Muscle of leg (tissue), 11 donors: ENCODE measurements around the gene BTBD9. TPM values are rescaled to one million over a fixed set of nuclear protein-coding genes. Genes with fewer than 3 reads are reported as not detected.

Experiments
- DNase-seq: peaks from one replicate; pipeline ENCODE4 v3.0.0; 2013
- H3K27ac ChIP-seq: one replicate; pipeline ENCODE4 v1.5.1; 2013; ENCODE audit warnings: mild to moderate bottlenecking, low read length, control low read depth
- H3K27me3 ChIP-seq: one replicate; pipeline ENCODE4 v1.6.1; 2013; ENCODE audit warnings: low read length; ENCODE audit not compliant: control insufficient read depth, insufficient read depth
- H3K36me3 ChIP-seq: one replicate; pipeline ENCODE4 v1.6.1; 2013; ENCODE audit warnings: low read length; ENCODE audit not compliant: control insufficient read depth, insufficient read depth
- H3K4me1 ChIP-seq: one replicate; pipeline ENCODE4 v1.6.1; 2013; ENCODE audit warnings: low read length; ENCODE audit not compliant: control insufficient read depth, insufficient read depth
- H3K4me3 ChIP-seq: one replicate; pipeline ENCODE4 v1.5.1; 2013; ENCODE audit warnings: low read length, control low read depth
- H3K9me3 ChIP-seq: replicated peaks from 2 replicates; pipeline ENCODE4 v1.6.1; 2013; ENCODE audit warnings: low read depth, low read length; ENCODE audit not compliant: control insufficient read depth
- WGBS: methylation state at CpG from one replicate; pipeline ENCODE4 v1.1.5; 2013; ENCODE audit warnings: missing lambda C conversion rate; ENCODE audit not compliant: insufficient coverage; 5-methylcytosine and 5-hydroxymethylcytosine counted together
- polyA plus RNA-seq, 8 donors: library from polyadenylated mRNA; unstranded; fragments of 120-200 nt; gene quantifications; one replicate each; pipeline versions ENCODE4 v1.2.1 to v1.2.3, GENCODE V29; 2013; ENCODE audit warnings: inconsistent platforms in 1 of 8, low replicate concordance in 1 of 8; ENCODE audit not compliant: insufficient read length in 8 of 8, insufficient read depth in 1 of 8
- total RNA-seq: library from RNA; stranded (reverse); fragments of 120-200 nt; gene quantifications from one replicate; pipeline ENCODE4 v1.2.4, GENCODE V29; 2013

BTBD9 gene
- total and polyA plus RNA-seq, 9 donors = 6.5 to 10.5 (median 8.2) TPM

- H3K4me1 ChIP-seq = no peaks in the 10 kb centered on the region
- H3K36me3 ChIP-seq = peaks cover 3% of the 10 kb centered on the region
- no peaks in the 10 kb centered on the region for H3K27me3 ChIP-seq
- no peak for DNase-seq
- no CpG with 5 or more reads among the region's 2 CpGs for WGBS
- no peak overlapping the region for H3K27ac ChIP-seq
- no peaks in the 10 kb centered on the region for H3K9me3 ChIP-seq
- H3K4me3 ChIP-seq = no peak overlapping the region
Observed at GRCh38 chr6:38584731-38585130, 55.0 kb downstream of the BTBD9 start.

- no peaks in the 10 kb centered on the region for H3K9me3 ChIP-seq
- H3K4me3 ChIP-seq = no peak overlapping the region
- H3K27ac ChIP-seq = no peak overlapping the region
- H3K4me1 ChIP-seq = no peaks in the 10 kb centered on the region
- peaks cover 3% of the 10 kb centered on the region for H3K36me3 ChIP-seq
- no CpG with 5 or more reads among the region's 1 CpG for WGBS
- DNase-seq = no peak
- H3K27me3 ChIP-seq = no peaks in the 10 kb centered on the region
Observed at GRCh38 chr6:38583523-38583922, 56.2 kb downstream of the BTBD9 start.

GRCh38 chr6:38580030-38580429 lies 59.7 kb downstream of the BTBD9 start:
- H3K27me3 ChIP-seq = no peaks in the 10 kb centered on the region
- no peak overlapping the region for H3K4me3 ChIP-seq
- peaks cover 5% of the 10 kb centered on the region for H3K36me3 ChIP-seq
- no CpG with 5 or more reads among the region's 6 CpGs for WGBS
- no peak overlapping the region for H3K27ac ChIP-seq
- DNase-seq = no peak
- no peaks in the 10 kb centered on the region for H3K9me3 ChIP-seq
- no peaks in the 10 kb centered on the region for H3K4me1 ChIP-seq

GRCh38 chr6:38579010-38579628 lies 60.6 kb downstream of the BTBD9 start:
- H3K27ac ChIP-seq = no peak overlapping the region
- no peaks in the 10 kb centered on the region for H3K4me1 ChIP-seq
- no peak overlapping the region for H3K4me3 ChIP-seq
- peaks cover 5% of the 10 kb centered on the region for H3K36me3 ChIP-seq
- H3K27me3 ChIP-seq = no peaks in the 10 kb centered on the region
- H3K9me3 ChIP-seq = no peaks in the 10 kb centered on the region
- DNase-seq = no peak

GRCh38 chr6:38578075-38578474 lies 61.7 kb downstream of the BTBD9 start:
- 89% methylated on average over 4 of the region's 6 CpGs for WGBS
- no peak overlapping the region for H3K4me3 ChIP-seq
- no peaks in the 10 kb centered on the region for H3K9me3 ChIP-seq
- no peaks in the 10 kb centered on the region for H3K27me3 ChIP-seq
- no peak for DNase-seq
- H3K27ac ChIP-seq = no peak overlapping the region
- peaks cover 5% of the 10 kb centered on the region for H3K36me3 ChIP-seq
- no peaks in the 10 kb centered on the region for H3K4me1 ChIP-seq

- H3K4me3 ChIP-seq = no peak overlapping the region
- H3K36me3 ChIP-seq = peaks cover 5% of the 10 kb centered on the region
- H3K27ac ChIP-seq = no peak overlapping the region
- H3K27me3 ChIP-seq = no peaks in the 10 kb centered on the region
- WGBS = no CpG with 5 or more reads among the region's 2 CpGs
- no peak for DNase-seq
- no peaks in the 10 kb centered on the region for H3K4me1 ChIP-seq
- no peaks in the 10 kb centered on the region for H3K9me3 ChIP-seq
Observed at GRCh38 chr6:38577492-38577891, 62.2 kb downstream of the BTBD9 start.

GRCh38 chr6:38573801-38574395 lies 65.8 kb downstream of the BTBD9 start:
- peaks cover 3% of the 10 kb centered on the region for H3K36me3 ChIP-seq
- H3K4me3 ChIP-seq = no peak overlapping the region
- no peaks in the 10 kb centered on the region for H3K9me3 ChIP-seq
- WGBS = no CpG with 5 or more reads among the region's 6 CpGs
- DNase-seq = no peak
- H3K27me3 ChIP-seq = no peaks in the 10 kb centered on the region
- H3K4me1 ChIP-seq = no peaks in the 10 kb centered on the region
- no peak overlapping the region for H3K27ac ChIP-seq

GRCh38 chr6:38572186-38572813 lies 67.4 kb downstream of the BTBD9 start:
- no CpG with 5 or more reads among the region's 3 CpGs for whole genome bisulfite sequencing
- no peak overlapping the region for H3K4me3 ChIP-seq
- no peak overlapping the region for H3K27ac ChIP-seq
- no peak for DNase-seq
- no peaks in the 10 kb centered on the region for H3K9me3 ChIP-seq
- H3K27me3 ChIP-seq = no peaks in the 10 kb centered on the region
- peaks cover 2% of the 10 kb centered on the region for H3K4me1 ChIP-seq
- H3K36me3 ChIP-seq = no peaks in the 10 kb centered on the region

GRCh38 chr6:38571721-38572120 lies 68.0 kb downstream of the BTBD9 start:
- no peaks in the 10 kb centered on the region for H3K36me3 ChIP-seq
- DNase-seq = no peak
- no CpG with 5 or more reads among the region's 1 CpG for WGBS
- H3K27ac ChIP-seq = no peak overlapping the region
- H3K4me1 ChIP-seq = peaks cover 3% of the 10 kb centered on the region
- no peaks in the 10 kb centered on the region for H3K27me3 ChIP-seq
- H3K4me3 ChIP-seq = no peak overlapping the region
- no peaks in the 10 kb centered on the region for H3K9me3 ChIP-seq

- DNase-seq = peak; percentile 37
- H3K9me3 ChIP-seq = no peaks in the 10 kb centered on the region
- WGBS = no CpG with 5 or more reads among the region's 2 CpGs
Observed at GRCh38 chr6:38570750-38571149, 69.0 kb downstream of the BTBD9 start.

More at GRCh38 chr6:38570750-38571149, 69.0 kb downstream of the BTBD9 start:
- Histone ChIP-seq H3K27me3 (no peaks in the 10 kb centered on the region), H3K36me3 (no peaks in the 10 kb centered on the region), H3K4me3 (no peak overlapping the region), H3K4me1 (peaks cover 3% of the 10 kb centered on the region), H3K27ac (no peak overlapping the region)
